Measurements from ENCODE around the gene C2orf76.
A peak's percentile ranks its signal among the peaks of the same experiment; 100 is the strongest.

The C2orf76 gene

DNA sequence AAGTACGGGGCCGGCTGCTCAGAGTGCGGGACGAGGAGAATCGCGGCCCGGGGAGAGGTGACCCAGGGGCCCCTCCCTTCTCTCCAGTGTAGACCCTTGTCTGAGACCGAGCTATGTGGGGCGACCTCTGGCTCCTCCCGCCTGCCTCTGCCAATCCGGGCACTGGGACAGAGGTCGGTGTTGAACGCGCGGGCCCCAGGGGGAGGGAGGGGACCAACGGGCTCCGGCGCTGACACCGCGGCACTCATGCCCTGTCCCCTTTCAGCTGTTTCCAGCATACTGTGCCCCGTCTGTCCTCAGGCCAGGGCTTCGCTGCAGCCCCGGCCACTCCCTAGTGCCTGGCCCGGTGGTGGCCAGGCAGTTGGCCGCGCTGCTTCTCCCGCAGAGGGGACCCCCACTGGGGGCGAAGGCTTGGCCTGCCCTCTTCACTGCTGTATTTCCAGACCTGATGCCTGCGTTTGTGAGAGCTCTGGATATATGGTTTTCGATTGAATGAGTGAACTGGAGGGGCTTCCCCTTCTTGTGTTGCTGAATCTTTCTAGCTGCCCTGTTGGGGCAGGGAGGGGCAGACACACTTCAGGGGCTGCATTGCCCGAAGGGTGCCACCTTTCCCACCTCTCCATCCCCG, 952 bp upstream of the C2orf76 start:
- DNase-seq (ENCODE audit: low read depth): no peak
- TF ChIP-seq, protein P1, sequence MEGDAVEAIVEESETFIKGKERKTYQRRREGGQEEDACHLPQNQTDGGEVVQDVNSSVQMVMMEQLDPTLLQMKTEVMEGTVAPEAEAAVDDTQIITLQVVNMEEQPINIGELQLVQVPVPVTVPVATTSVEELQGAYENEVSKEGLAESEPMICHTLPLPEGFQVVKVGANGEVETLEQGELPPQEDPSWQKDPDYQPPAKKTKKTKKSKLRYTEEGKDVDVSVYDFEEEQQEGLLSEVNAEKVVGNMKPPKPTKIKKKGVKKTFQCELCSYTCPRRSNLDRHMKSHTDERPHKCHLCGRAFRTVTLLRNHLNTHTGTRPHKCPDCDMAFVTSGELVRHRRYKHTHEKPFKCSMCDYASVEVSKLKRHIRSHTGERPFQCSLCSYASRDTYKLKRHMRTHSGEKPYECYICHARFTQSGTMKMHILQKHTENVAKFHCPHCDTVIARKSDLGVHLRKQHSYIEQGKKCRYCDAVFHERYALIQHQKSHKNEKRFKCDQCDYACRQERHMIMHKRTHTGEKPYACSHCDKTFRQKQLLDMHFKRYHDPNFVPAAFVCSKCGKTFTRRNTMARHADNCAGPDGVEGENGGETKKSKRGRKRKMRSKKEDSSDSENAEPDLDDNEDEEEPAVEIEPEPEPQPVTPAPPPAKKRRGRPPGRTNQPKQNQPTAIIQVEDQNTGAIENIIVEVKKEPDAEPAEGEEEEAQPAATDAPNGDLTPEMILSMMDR (conservative IDR thresholded peaks at IDR 0.05; ENCODE audit: low read depth, low read length): no peak
- peak overlapping the region; percentile 93 for H3K4me3 ChIP-seq (ENCODE audit: low read length)

DNA sequence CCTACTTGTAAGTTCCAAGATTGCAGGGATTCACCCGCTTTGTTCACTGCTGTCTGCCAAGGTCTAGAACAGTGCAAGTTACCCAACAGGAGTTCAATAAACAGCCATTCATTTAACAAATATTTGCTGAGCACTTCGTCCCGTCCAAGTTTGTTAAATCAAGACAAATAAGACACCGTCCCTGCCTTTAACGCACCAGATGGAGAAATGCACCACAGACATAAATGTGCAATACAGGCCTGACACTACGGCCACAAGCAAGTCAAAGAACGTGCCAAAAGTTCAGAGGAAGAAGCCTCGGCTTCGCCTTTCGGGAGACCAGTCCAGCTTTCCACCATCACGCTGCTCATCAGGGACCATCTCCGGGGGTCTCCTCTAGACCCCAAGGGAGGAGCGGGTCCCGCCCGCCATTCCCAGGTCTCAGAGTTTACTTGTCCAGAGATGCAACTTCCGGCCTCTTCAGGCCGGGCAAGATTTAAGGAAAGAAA, 429 bp downstream of the C2orf76 start:
- TF ChIP-seq, protein P1 (conservative IDR thresholded peaks at IDR 0.05; ENCODE audit: low read depth, low read length): no peak
- DNase-seq (ENCODE audit: low read depth): no peak
- H3K4me3 ChIP-seq (ENCODE audit: low read length): peak overlapping the region; percentile 93

DNA sequence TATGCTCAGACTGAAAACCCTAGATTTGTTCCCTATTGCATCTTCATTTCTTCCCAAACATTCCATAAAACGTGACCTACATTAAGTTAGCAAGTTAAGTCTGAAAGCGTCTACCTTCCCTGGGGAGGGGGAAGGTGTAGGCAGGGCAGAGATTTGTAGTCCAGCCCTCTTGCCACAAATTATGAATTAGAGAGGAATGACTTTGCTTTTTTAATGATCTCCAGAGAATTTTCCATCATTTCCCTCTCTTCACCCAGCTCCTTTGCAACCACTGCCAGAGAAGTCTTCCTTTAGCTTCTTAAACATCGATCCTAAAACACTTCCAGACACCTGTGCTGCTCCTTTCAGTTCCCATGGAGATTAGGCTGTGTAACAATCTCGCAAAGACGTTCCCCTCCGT, 1.2 kb downstream of the C2orf76 start:
- TF ChIP-seq, protein P1 (conservative IDR thresholded peaks at IDR 0.05; ENCODE audit: low read depth, low read length): no peak
- H3K4me3 ChIP-seq (ENCODE audit: low read length): peak overlapping the region; percentile 93
- no peak for DNase-seq (ENCODE audit: low read depth)

DNA sequence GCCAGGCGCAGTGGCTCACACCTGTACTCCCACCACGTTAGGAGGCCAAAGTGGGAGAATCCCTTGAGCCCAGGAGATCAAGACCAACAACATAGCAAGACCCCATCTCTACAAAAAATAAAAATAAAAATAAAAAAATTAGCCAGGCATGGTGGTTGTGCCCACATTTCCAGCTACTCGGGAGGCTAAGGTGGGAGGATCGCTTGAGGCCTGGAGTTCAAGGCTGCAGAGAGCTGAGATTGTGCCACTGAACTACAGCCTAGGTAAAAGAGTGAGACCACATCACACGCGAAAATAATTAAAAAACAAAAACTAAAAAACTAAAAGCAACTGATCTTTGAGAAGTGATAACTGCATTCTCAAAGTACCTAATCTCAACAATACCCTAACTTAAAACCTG, 1.8 kb downstream of the C2orf76 start:
- TF ChIP-seq, protein P1 (conservative IDR thresholded peaks at IDR 0.05; ENCODE audit: low read depth, low read length): no peak
- no peak for DNase-seq (ENCODE audit: low read depth)
- no peak overlapping the region for H3K4me3 ChIP-seq (ENCODE audit: low read length)

DNA sequence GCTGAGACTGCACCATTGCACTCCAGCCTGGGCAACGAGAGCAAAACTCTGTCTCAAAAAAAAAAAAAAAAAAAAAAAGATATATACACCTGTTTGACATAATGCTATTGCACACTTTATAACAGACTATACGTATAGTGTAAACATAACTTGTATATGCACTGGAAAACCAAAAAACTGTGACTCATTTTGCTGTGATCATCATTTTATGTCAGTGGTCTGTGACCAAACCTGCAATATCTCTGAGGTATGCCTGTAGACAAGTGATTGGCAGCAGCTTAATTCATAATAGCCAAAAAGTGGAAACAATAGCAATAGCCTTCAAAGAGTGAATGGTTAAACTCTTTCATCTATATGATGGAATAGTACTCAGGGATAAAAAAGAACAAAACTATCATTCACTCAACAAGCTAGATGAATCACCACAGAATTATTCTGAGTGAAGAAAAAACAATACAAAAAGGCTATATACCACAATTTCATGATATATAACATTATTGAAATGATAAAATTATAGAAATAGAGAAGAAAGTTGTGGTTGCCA, 6.1 kb downstream of the C2orf76 start:
- no peak overlapping the region for H3K4me3 ChIP-seq (ENCODE audit: low read length)
- no peak for DNase-seq (ENCODE audit: low read depth)
- TF ChIP-seq, protein P1 (conservative IDR thresholded peaks at IDR 0.05; ENCODE audit: low read depth, low read length): no peak

DNA sequence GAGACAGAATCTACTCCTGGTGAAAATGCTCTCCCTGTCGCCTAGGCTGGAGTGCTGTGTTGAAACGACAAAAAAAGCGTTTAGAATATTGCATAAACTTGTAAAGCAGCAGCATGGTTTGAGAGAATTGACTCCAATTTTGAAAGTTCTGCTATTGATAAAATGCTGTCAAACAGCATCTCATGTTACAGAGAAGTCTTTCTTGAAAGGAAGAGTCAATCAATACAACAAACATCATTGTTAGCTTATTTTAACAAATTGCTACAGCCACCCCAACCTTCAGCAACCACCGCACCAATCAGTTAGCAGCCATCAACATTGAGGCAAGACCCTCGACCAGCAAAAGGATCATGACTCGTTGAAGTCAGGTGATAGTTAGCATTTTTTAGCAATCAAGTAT, 6.9 kb downstream of the C2orf76 start:
- TF ChIP-seq, protein P1 (conservative IDR thresholded peaks at IDR 0.05; ENCODE audit: low read depth, low read length): no peak
- H3K4me3 ChIP-seq (ENCODE audit: low read length): no peak overlapping the region
- no peak for DNase-seq (ENCODE audit: low read depth)

DNA sequence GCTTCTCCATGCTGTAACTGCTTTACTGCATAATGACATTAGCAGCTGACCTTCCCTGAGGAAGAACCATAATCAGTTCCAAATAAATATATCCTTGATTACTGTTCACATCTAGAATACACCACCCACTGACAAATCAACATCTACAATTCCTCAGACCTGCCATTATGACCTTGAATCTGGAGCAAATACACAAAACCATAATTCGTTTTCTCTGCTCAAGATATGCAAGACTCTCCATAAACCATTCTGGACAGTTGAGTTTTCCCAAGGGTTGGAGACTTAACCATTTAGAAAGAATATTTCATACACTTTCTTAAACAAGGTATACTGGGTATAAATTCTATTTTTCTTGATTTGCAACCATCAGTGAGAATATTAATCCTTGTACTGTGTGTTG, 11.8 kb downstream of the C2orf76 start:
- H3K4me3 ChIP-seq (ENCODE audit: low read length): no peak overlapping the region
- TF ChIP-seq, protein P1 (conservative IDR thresholded peaks at IDR 0.05; ENCODE audit: low read depth, low read length): no peak
- DNase-seq (ENCODE audit: low read depth): no peak
